HK-2 (cell line): ENCODE results near the gene WDR1.

Source experiments
- DNase-seq: peaks from one replicate; pipeline ENCODE4 v3.0.0-alpha.2; 2018; ENCODE audit not compliant: unreplicated experiment

Gene WDR1

GRCh38 chr4:10113362-10114047 lies 3.1 kb downstream of the WDR1 start:
- DNase-seq, result no peak

GRCh38 chr4:10112658-10113284 lies 3.8 kb downstream of the WDR1 start:
- no peak for DNase-seq

GRCh38 chr4:10111067-10111801 lies 5.4 kb downstream of the WDR1 start:
- DNase-seq, result no peak

- DNase-seq, result no peak
Measured at GRCh38 chr4:10109995-10110670, 6.5 kb downstream of the WDR1 start.

- DNase-seq, result peak; percentile 50
Measured at GRCh38 chr4:10108818-10109783, 7.5 kb downstream of the WDR1 start.

GRCh38 chr4:10108391-10108790 lies 8.2 kb downstream of the WDR1 start:
- no peak for DNase-seq

- DNase-seq, result no peak
Measured at GRCh38 chr4:10107111-10108091, 9.2 kb downstream of the WDR1 start.

- DNase-seq, result peak; percentile 86
Measured at GRCh38 chr4:10106421-10107039, 10.1 kb downstream of the WDR1 start.

GRCh38 chr4:10105920-10106319 lies 10.7 kb downstream of the WDR1 start:
- no peak for DNase-seq

- no peak for DNase-seq
Measured at GRCh38 chr4:10105421-10105820, 11.2 kb downstream of the WDR1 start.

- no peak for DNase-seq
Measured at GRCh38 chr4:10104991-10105276, 11.7 kb downstream of the WDR1 start.

- no peak for DNase-seq
Measured at GRCh38 chr4:10104211-10104990, 12.2 kb downstream of the WDR1 start.

- DNase-seq, result no peak
Measured at GRCh38 chr4:10102474-10103332, 13.9 kb downstream of the WDR1 start.

GRCh38 chr4:10101671-10102473 lies 14.7 kb downstream of the WDR1 start:
- no peak for DNase-seq

GRCh38 chr4:10100734-10101216 lies 15.8 kb downstream of the WDR1 start:
- DNase-seq, result no peak

- no peak for DNase-seq
Measured at GRCh38 chr4:10099499-10100325, 16.9 kb downstream of the WDR1 start.
